Stomach (tissue), 9 donors: ENCODE results near the gene TREM2. TPM values are rescaled to one million over a fixed set of nuclear protein-coding genes. Genes with fewer than 3 reads are reported as not detected.
"Not testable (repeated sequence)": the region's sequence is repeated elsewhere in the genome, so short reads cannot be mapped to it uniquely, and the experiment has no call there.

Source experiments
- DNase-seq, 2 donors: peaks; one replicate each; pipeline versions ENCODE4 v3.0.0 to v3.0.0-alpha.2; 2013 to 2019
- H3K27ac ChIP-seq, 5 donors: fragments of 200-600 bp in 4 of 5; sonication (generic) in 4 of 5; one replicate each; pipeline ENCODE4 v1.5.1; 2013 to 2019; ENCODE audit warnings: mild to moderate bottlenecking in 1 of 5, moderate library complexity in 1 of 5
- H3K27me3 ChIP-seq, 3 donors: fragments of 200-600 bp; sonication (generic); one replicate each; pipeline ENCODE4 v1.5.1; 2017 to 2019; ENCODE audit warnings: mixed run types in 1 of 3
- H3K36me3 ChIP-seq, 4 donors: fragments of 200-600 bp; sonication (generic); 1 replicate in 3 of 4; 2 replicates in 1 of 4; pipeline ENCODE4 v1.5.1; 2016 to 2019
- H3K4me1 ChIP-seq, 4 donors: fragments of 200-600 bp; sonication (generic); one replicate each; pipeline ENCODE4 v1.5.1; 2016 to 2019
- H3K4me3 ChIP-seq, 4 donors: fragments of 200-600 bp; sonication (generic) in 3 of 4; one replicate each; pipeline ENCODE4 v1.5.1; 2016 to 2019; ENCODE audit warnings: mild to moderate bottlenecking in 1 of 4
- H3K9me3 ChIP-seq, 4 donors: fragments of 200-600 bp; sonication (generic); one replicate each; pipeline ENCODE4 v1.5.1; 2016 to 2019
- CTCF ChIP-seq, 7 experiments: fragments of 450-650 bp in 4 of 7; fragments of 200-600 bp in 3 of 7; sonication (generic) in 3 of 7; IDR thresholded peaks; one replicate each; pipeline ENCODE4 v1.5.1; 2016 to 2019; ENCODE audit warnings: antibody characterized with exemption in 7 of 7, control low read depth in 2 of 7, mild to moderate bottlenecking in 1 of 7
- EP300 ChIP-seq: sonication (generic); formaldehyde crosslinking; IDR thresholded peaks from one replicate; pipeline ENCODE4 v1.6.1; 2017; ENCODE audit warnings: antibody characterized with exemption
- POLR2A ChIP-seq, 4 donors: fragments of 450-650 bp; IDR thresholded peaks; one replicate each; pipeline ENCODE4 v1.6.1; 2016; ENCODE audit warnings: antibody characterized with exemption in 4 of 4, control low read depth in 2 of 4, mild to moderate bottlenecking in 1 of 4, moderate library complexity in 1 of 4
- POLR2AphosphoS5 ChIP-seq, 3 donors: sonication (generic); formaldehyde crosslinking; IDR thresholded peaks; one replicate each; pipeline ENCODE4 v1.6.1; 2016; ENCODE audit warnings: antibody characterized with exemption in 3 of 3
- WGBS, 5 donors: extraction: QIAGEN DNeasy Blood & Tissue Kit in 3 of 5; methylation state at CpG; one replicate each; pipeline versions ENCODE4 v1.1.5 to v1.1.7; 2013 to 2018; 5-methylcytosine and 5-hydroxymethylcytosine counted together
- intact Hi-C: fragments of 100-400 bp; cut with DNase I; formaldehyde crosslinking; loops from one replicate; pipeline ENCODE4 v1.15.1; 2023; ENCODE audit warnings: low total_unique reads
- polyA plus RNA-seq, 3 donors: library from polyadenylated mRNA; stranded (reverse); fragments of 200-250 nt; gene quantifications; one replicate each; pipeline ENCODE4 v1.2.3, GENCODE V29; 2013
- total RNA-seq, 5 donors: library from RNA; depleted of rRNA; stranded (reverse); fragments of >200 nt; gene quantifications; one replicate each; pipeline versions ENCODE4 v1.1.0 to v1.2.3, GENCODE V29; 2014 to 2016
- donor health status: healthy with polysubstance abuse.
- donor health status: Bipolar disorder and iron deficiency.
- donor health status: healthy.

Gene TREM2
- total and polyA plus RNA-seq, 8 donors = 0.23 to 19.9 (median 3.3) TPM; not detected in 4

DNA sequence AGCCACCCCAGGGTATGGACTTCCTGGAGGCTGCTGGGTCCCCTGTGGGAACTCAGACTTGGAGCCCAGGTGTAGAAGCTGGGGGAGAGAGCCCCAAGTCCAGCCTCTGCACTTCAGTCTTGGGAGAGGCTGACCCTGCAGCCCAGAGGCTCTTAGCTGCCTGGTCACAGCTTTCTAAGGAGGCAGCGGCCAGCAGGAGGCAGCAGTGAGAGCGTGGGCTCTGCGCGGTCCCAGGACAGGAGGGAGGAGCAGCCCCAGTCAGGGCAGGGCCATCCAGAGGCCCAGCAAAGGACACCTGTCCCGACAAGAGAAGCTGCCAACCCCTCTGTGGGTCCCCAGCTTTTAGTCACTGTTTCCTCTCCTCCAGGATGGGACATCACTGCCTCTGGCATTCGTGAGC lies 28.7 kb upstream of the TREM2 start:
- Histone ChIP-seq H3K27me3 (peaks cover 0 to 36% (median 0%) of the 10 kb centered on the region in 3 donors), H3K9me3 (peaks cover 0 to 13% (median 12%) of the 10 kb centered on the region in 4 donors), H3K4me3 (no peak overlapping the region), H3K36me3 (no peaks in the 10 kb centered on the region), H3K27ac (no peak overlapping the region), H3K4me1 (no peaks in the 10 kb centered on the region)
- no peak for TF ChIP-seq POLR2AphosphoS5 (IDR thresholded peaks at IDR 0.05)
- TF ChIP-seq POLR2A (IDR thresholded peaks at IDR 0.05) = no peak
- no peak for TF ChIP-seq EP300
- no peak for TF ChIP-seq CTCF (IDR thresholded peaks at IDR 0.05)
- intact Hi-C loops = no loop called here
- WGBS, 5 donors = 14 to 25% (median 23%) methylated on average over 2 to 6 of the region's 6 CpGs
- DNase-seq = peak in 1 of 2 donors; percentile 64

- 79 to 87% (median 82%) methylated on average over 3 of the region's 3 CpGs for WGBS, 5 donors
- H3K4me3 ChIP-seq = no peak overlapping the region
- H3K27ac ChIP-seq = no peak overlapping the region
- TF ChIP-seq CTCF (IDR thresholded peaks at IDR 0.05) = no peak
- no peak for TF ChIP-seq POLR2A (IDR thresholded peaks at IDR 0.05)
- no peak for TF ChIP-seq POLR2AphosphoS5 (IDR thresholded peaks at IDR 0.05)
- TF ChIP-seq EP300 = no peak
- H3K36me3 ChIP-seq = no peaks in the 10 kb centered on the region
- intact Hi-C loops = no loop called here
- peaks cover 0 to 13% (median 12%) of the 10 kb centered on the region in 4 donors for H3K9me3 ChIP-seq
- H3K27me3 ChIP-seq = peaks cover 0 to 36% (median 0%) of the 10 kb centered on the region in 3 donors
- no peak for DNase-seq
- H3K4me1 ChIP-seq = no peaks in the 10 kb centered on the region
Observed at GRCh38 chr6:41190791-41191190, 27.9 kb upstream of the TREM2 start.

DNA sequence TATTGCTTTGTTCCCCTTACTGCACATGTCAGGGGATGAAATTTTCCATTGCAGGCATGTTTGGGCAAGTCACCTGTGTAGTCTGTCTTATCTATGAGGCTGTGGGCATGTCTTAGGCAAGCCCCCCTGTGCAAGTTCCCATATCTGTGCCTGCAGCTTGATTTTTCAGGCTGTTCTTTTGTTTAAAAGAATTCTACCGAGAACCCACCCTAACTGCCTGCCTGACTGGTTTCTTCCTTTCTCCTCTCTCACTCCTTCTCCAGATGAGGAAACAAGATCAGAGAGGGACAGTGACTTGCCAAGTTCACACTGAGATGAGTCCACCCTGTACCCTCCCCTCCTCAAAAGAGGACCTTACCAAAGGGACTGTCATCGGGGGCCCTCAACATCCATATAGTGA lies 27.1 kb upstream of the TREM2 start:
- peaks cover 0 to 13% (median 12%) of the 10 kb centered on the region in 4 donors for H3K9me3 ChIP-seq
- H3K27ac ChIP-seq = no peak overlapping the region
- no peak overlapping the region for H3K4me3 ChIP-seq
- DNase-seq = no peak
- TF ChIP-seq CTCF (IDR thresholded peaks at IDR 0.05) (no peak), POLR2A (IDR thresholded peaks at IDR 0.05) (no peak), POLR2AphosphoS5 (IDR thresholded peaks at IDR 0.05) (no peak), EP300 (no peak)
- H3K36me3 ChIP-seq = no peaks in the 10 kb centered on the region
- peaks cover 0 to 36% (median 0%) of the 10 kb centered on the region in 3 donors for H3K27me3 ChIP-seq
- WGBS, 5 donors = 84 to 100% (median 97%) methylated on average over 2 of the region's 2 CpGs
- intact Hi-C loops = no loop called here
- H3K4me1 ChIP-seq = no peaks in the 10 kb centered on the region

DNA sequence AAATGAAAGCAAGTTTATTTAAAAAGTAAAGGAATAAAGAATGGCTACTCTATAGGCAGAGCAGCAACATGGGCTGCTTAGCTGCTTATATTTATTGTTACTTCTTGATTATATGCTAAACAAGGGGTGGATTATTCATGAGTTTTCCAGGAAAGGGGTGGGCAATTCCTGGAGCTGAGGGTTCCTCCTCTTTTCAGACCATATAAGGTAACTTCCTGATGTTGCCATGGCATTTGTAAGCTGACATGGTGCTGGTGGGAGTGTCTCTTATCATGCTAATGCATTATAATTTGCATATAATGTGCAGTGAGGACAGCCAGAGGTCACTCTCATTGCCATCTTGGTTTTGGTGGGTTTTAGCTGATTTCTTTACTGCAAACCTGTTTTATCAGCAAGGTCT lies 26.1 kb upstream of the TREM2 start:
- Histone ChIP-seq H3K27me3 (peaks cover 0 to 29% (median 0%) of the 10 kb centered on the region in 3 donors), H3K9me3 (peaks cover 0 to 13% (median 12%) of the 10 kb centered on the region in 4 donors)
- H3K27ac ChIP-seq, intact Hi-C loops, H3K4me1 ChIP-seq, H3K36me3 ChIP-seq, H3K4me3 ChIP-seq, DNase-seq: not testable (repeated sequence)
